A673 (cell line): ENCODE results near the gene HMGXB3. TPM values are rescaled to one million over a fixed set of nuclear protein-coding genes. Genes with fewer than 3 reads are reported as not detected.
A peak's percentile ranks its signal among the peaks of the same experiment; 100 is the strongest.

Experiments
- BruUV-seq: library from RNA; stranded (reverse); fragments of 400-500 nt; replicated peaks from 2 replicates; lab custom pipeline; 2021; lab: Mats Ljungman, UMichigan
- CTCF ChIA-PET: fragments of 300-600 bp; sonication (Branson Sonifier 250); formaldehyde crosslinking; loops from one replicate; lab custom pipeline; 2022; ENCODE audit warnings: antibody characterized with exemption; lab: Charles Lee
- POLR2A ChIA-PET: fragments of 300-600 bp; sonication (Branson Sonifier 250); formaldehyde crosslinking; loops from one replicate; lab custom pipeline; 2022; ENCODE audit warnings: antibody characterized with exemption; ENCODE audit not compliant: low non-redundant PET; lab: Charles Lee
- DNase-seq: peaks from one replicate; pipeline ENCODE4 v3.0.0-alpha.2; 2015; ENCODE audit warnings: low spot score
- H3K27ac ChIP-seq: fragments of 200-600 bp; sonication (generic); 2 replicates; pipeline ENCODE4 v1.5.1; 2016; ENCODE audit warnings: mixed run types, low read depth, mild to moderate bottlenecking, mixed read lengths, antibody characterized with exemption, low read length; ENCODE audit not compliant: poor library complexity, severe bottlenecking
- H3K27me3 ChIP-seq: fragments of 200-600 bp; sonication (generic); replicated peaks from 2 replicates; pipeline ENCODE4 v1.6.1; 2017; ENCODE audit warnings: mixed run types, low read depth, mild to moderate bottlenecking, mixed read lengths, antibody characterized with exemption, low read length; ENCODE audit not compliant: insufficient read depth, poor library complexity
- H3K36me3 ChIP-seq: fragments of 200-600 bp; sonication (generic); 2 replicates; pipeline ENCODE4 v1.6.1; 2016; ENCODE audit warnings: mixed run types, mild to moderate bottlenecking, mixed read lengths, antibody characterized with exemption, low read length; ENCODE audit not compliant: insufficient read depth, poor library complexity, severe bottlenecking
- H3K4me1 ChIP-seq: fragments of 200-600 bp; sonication (generic); 2 replicates; pipeline ENCODE4 v1.6.1; 2017; ENCODE audit warnings: mixed run types, mild to moderate bottlenecking, mixed read lengths, antibody characterized with exemption, low read length; ENCODE audit not compliant: insufficient read depth, poor library complexity, severe bottlenecking
- H3K4me3 ChIP-seq: fragments of 200-600 bp; sonication (generic); 2 replicates; pipeline ENCODE4 v1.5.1; 2016; ENCODE audit warnings: low read depth, mixed run types, mild to moderate bottlenecking, mixed read lengths, low read length; ENCODE audit not compliant: poor library complexity, severe bottlenecking
- H3K9me3 ChIP-seq: fragments of 200-600 bp; sonication (generic); 2 replicates; pipeline ENCODE4 v1.6.1; 2016; ENCODE audit warnings: mixed run types, low read depth, mild to moderate bottlenecking, mixed read lengths, antibody characterized with exemption, low read length; ENCODE audit not compliant: poor library complexity, severe bottlenecking
- CTCF ChIP-seq: fragments of 300-800, 200-600 bp; sonication (generic); conservative IDR thresholded peaks from 2 replicates; pipeline ENCODE4 v1.5.1; 2017; ENCODE audit warnings: low read depth, mild to moderate bottlenecking, antibody characterized with exemption, low read length, moderate library complexity, mixed read lengths
- EZH2 ChIP-seq: fragments of 200-600 bp; sonication (generic); IDR thresholded peaks from 2 replicates; pipeline ENCODE4 v1.6.1; 2017; ENCODE audit warnings: borderline replicate concordance, low read depth, mild to moderate bottlenecking, mixed read lengths, antibody characterized with exemption, low read length; ENCODE audit not compliant: poor library complexity, severe bottlenecking
- intact Hi-C: fragments of 100-400 bp; cut with micrococcal nuclease; formaldehyde crosslinking; loops from one replicate; pipeline ENCODE4 v1.10.0; 2022; ENCODE audit not compliant: unreplicated experiment
- total RNA-seq: library from RNA; stranded (reverse); gene quantifications from 2 replicates; pipeline ENCODE4 v1.2.3, GENCODE V29; 2021

HMGXB3 gene
- total RNA-seq, 1 experiment from 2014 or later = 52.6 TPM

- CTCF ChIA-PET = no interaction called here
- peaks cover 77% of the 10 kb centered on the region for H3K36me3 ChIP-seq
- peak overlapping the region; percentile 13 for H3K4me3 ChIP-seq
- peaks cover 41% of the 10 kb centered on the region for H3K4me1 ChIP-seq
- DNase-seq = no peak
- POLR2A ChIA-PET = interaction anchor here (0.6 to 0.9 kb wide), 2 partner anchors 13 to 61 kb away, joined by 3 read pairs; no protein-coding TSS in a partner anchor
- H3K27me3 ChIP-seq = no peaks in the 10 kb centered on the region
- peak overlapping the region; percentile 76 for H3K27ac ChIP-seq
- intact Hi-C loops = no loop called here
- H3K9me3 ChIP-seq = no peaks in the 10 kb centered on the region
- BruUV-seq = no TSS peak
- TF ChIP-seq EZH2 = no peak
- no peak for TF ChIP-seq CTCF
These were observed 22.1 kb downstream of the HMGXB3 start for GRCh38 chr5:150022681-150023080.

- no peaks in the 10 kb centered on the region for H3K9me3 ChIP-seq
- POLR2A ChIA-PET = interaction anchor here (0.6 kb wide), 1 partner anchor 39 kb away, joined by 7 read pairs; no protein-coding TSS in a partner anchor
- TF ChIP-seq EZH2 (no peak), CTCF (no peak)
- peaks cover 41% of the 10 kb centered on the region for H3K4me1 ChIP-seq
- CTCF ChIA-PET = interaction anchor here (0.7 kb wide), 1 partner anchor 9 kb away, joined by 3 read pairs; no protein-coding TSS in a partner anchor
- DNase-seq = peak; percentile 59
- peak overlapping the region; percentile 76 for H3K27ac ChIP-seq
- BruUV-seq = no TSS peak
- no peaks in the 10 kb centered on the region for H3K27me3 ChIP-seq
- intact Hi-C loops = no loop called here
- H3K36me3 ChIP-seq = peaks cover 77% of the 10 kb centered on the region
- no peak overlapping the region for H3K4me3 ChIP-seq
These were observed 22.6 kb downstream of the HMGXB3 start for GRCh38 chr5:150023136-150023535.

GRCh38 chr5:150024346-150024984, 23.9 kb downstream of the HMGXB3 start:
- TF ChIP-seq EZH2 = no peak
- TF ChIP-seq CTCF = 0 out of 2 replicates have a peak, but pooled peaks have one; percentile 17
- Histone ChIP-seq H3K4me1 (peaks cover 41% of the 10 kb centered on the region), H3K36me3 (peaks cover 67% of the 10 kb centered on the region), H3K27me3 (no peaks in the 10 kb centered on the region), H3K9me3 (no peaks in the 10 kb centered on the region), H3K27ac (peak overlapping the region; percentile 57), H3K4me3 (no peak overlapping the region)
- POLR2A ChIA-PET = no interaction called here
- intact Hi-C loops = no loop called here
- peak; percentile 28 for DNase-seq
- no TSS peak for BruUV-seq
- CTCF ChIA-PET = no interaction called here
